Cardiac muscle cell (in vitro differentiated cells and primary cell): ENCODE data around the gene CCM2. TPM values are rescaled to one million over a fixed set of nuclear protein-coding genes. Genes with fewer than 3 reads are reported as not detected.

Source experiments
- DNase-seq, 2 donors: peaks; one replicate each; pipeline versions ENCODE4 v3.0.0 to v3.0.0-alpha.2; 2010 to 2017; ENCODE audit warnings: low read depth in 1 of 2, low spot score in 1 of 2
- H3K27ac ChIP-seq: fragments of 200-600 bp; sonication (generic); 2 replicates; pipeline ENCODE4 v1.5.1; 2016
- H3K27me3 ChIP-seq: fragments of 200-600 bp; sonication (generic); 2 replicates; pipeline ENCODE4 v1.6.0; 2016; ENCODE audit warnings: control low read depth
- H3K36me3 ChIP-seq: fragments of 200-600 bp; sonication (generic); 2 replicates; pipeline ENCODE4 v1.5.1; 2016; ENCODE audit warnings: control low read depth
- H3K4me1 ChIP-seq: fragments of 200-600 bp; sonication (generic); 2 replicates; pipeline ENCODE4 v1.8.1; 2017; ENCODE audit warnings: low read depth, mild to moderate bottlenecking, mixed run types
- H3K4me3 ChIP-seq: fragments of 200-600 bp; sonication (generic); 2 replicates; pipeline ENCODE4 v1.5.1; 2016; ENCODE audit warnings: mild to moderate bottlenecking
- H3K9me3 ChIP-seq: fragments of 200-600 bp; sonication (generic); 2 replicates; pipeline ENCODE4 v1.5.1; 2017; ENCODE audit warnings: low read depth, mild to moderate bottlenecking, control low read depth
- polyA plus RNA-seq: library from polyadenylated mRNA; unstranded; fragments of >200 nt; fragmentation: Nextera tagmentation; extraction: Ambion mirVana; gene quantifications from 2 replicates; pipeline ENCODE4 v1.2.1, GENCODE V29; 2016
- total RNA-seq: library from RNA; depleted of rRNA; stranded (reverse); fragments of >200 nt; gene quantifications from 2 replicates; pipeline ENCODE4 v1.2.3, GENCODE V29; 2016
- TF ChIP-seq, protein P1 (sequence below): IDR thresholded peaks from 2 replicates; pipeline ENCODE4 v1.5.1; 2012; ENCODE audit warnings: low read depth, mild to moderate bottlenecking, low read length

Gene CCM2
- total and polyA plus RNA-seq, 2 experiments from 2014 or later: 38.3 to 65.7 TPM

DNA sequence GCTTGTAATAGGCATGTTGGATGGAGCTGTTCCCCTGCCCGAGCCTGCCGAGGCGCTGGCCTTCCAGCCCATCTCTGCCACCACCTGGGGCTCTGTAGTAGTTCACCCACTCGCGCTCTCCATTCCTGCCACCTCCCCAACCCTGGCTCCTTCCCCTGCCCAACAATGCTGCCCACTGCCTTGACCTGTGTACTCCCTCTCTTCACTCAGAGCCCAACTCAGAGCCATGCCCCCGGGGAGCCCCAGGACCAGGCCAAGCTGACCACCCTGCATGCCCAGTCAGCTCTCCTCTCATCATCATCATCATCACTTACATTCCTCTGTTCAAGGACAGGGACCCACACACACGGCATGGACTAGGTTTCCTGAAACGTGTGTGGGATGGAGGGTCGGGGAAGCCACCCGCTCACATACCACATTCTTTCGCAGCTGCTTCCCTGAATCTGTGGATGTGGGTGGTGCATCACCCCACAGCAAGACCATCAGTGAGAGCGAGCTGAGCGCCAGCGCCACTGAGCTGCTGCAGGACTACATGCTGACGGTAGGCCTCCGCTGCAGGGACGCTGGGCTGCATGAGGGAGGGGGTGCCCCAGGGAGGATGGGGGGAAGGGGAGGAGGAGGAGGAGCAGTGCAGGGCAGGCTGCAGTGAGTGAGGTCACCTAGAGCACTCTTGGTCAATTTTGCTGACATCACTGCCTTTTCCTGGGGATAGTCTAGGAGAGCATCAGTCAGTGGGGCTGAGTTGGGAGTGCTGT, 73.2 kb downstream of the CCM2 start:
- no peaks in the 10 kb centered on the region for H3K4me1 ChIP-seq
- peaks cover 18% of the 10 kb centered on the region for H3K36me3 ChIP-seq
- TF ChIP-seq, protein P1, sequence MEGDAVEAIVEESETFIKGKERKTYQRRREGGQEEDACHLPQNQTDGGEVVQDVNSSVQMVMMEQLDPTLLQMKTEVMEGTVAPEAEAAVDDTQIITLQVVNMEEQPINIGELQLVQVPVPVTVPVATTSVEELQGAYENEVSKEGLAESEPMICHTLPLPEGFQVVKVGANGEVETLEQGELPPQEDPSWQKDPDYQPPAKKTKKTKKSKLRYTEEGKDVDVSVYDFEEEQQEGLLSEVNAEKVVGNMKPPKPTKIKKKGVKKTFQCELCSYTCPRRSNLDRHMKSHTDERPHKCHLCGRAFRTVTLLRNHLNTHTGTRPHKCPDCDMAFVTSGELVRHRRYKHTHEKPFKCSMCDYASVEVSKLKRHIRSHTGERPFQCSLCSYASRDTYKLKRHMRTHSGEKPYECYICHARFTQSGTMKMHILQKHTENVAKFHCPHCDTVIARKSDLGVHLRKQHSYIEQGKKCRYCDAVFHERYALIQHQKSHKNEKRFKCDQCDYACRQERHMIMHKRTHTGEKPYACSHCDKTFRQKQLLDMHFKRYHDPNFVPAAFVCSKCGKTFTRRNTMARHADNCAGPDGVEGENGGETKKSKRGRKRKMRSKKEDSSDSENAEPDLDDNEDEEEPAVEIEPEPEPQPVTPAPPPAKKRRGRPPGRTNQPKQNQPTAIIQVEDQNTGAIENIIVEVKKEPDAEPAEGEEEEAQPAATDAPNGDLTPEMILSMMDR: no peak
- no peak overlapping the region for H3K27ac ChIP-seq
- DNase-seq: no peak
- H3K9me3 ChIP-seq: no peaks in the 10 kb centered on the region
- no peaks in the 10 kb centered on the region for H3K27me3 ChIP-seq
- no peak overlapping the region for H3K4me3 ChIP-seq

- TF ChIP-seq, protein P1: no peak
- Histone ChIP-seq H3K27me3 (no peaks in the 10 kb centered on the region), H3K36me3 (peaks cover 18% of the 10 kb centered on the region), H3K4me3 (no peak overlapping the region), H3K4me1 (no peaks in the 10 kb centered on the region), H3K27ac (no peak overlapping the region), H3K9me3 (no peaks in the 10 kb centered on the region)
- DNase-seq: no peak
These were observed 74.0 kb downstream of the CCM2 start for GRCh38 chr7:45073786-45074527.

GRCh38 chr7:45074528-45075354, 74.7 kb downstream of the CCM2 start:
- H3K4me3 ChIP-seq: no peak overlapping the region
- no peaks in the 10 kb centered on the region for H3K9me3 ChIP-seq
- H3K27me3 ChIP-seq: no peaks in the 10 kb centered on the region
- peaks cover 18% of the 10 kb centered on the region for H3K36me3 ChIP-seq
- no peaks in the 10 kb centered on the region for H3K4me1 ChIP-seq
- DNase-seq: no peak
- no peak overlapping the region for H3K27ac ChIP-seq
- TF ChIP-seq, protein P1: no peak

DNA sequence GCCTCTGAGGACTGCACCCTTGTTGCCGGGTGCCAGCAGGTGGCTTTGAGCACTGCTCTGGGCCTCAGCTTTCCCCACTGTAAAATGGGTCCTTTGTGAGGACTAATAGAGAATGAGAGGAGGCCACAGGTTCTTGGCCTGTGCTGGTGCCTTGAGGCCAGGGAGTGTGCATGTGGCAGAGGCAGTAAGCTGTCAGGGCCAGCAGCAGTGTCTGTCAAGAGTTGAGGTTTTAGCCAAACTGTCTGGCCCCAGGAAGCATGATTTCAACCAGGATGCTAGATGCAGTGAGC, 75.3 kb downstream of the CCM2 start:
- TF ChIP-seq, protein P1: no peak
- Histone ChIP-seq H3K9me3 (no peaks in the 10 kb centered on the region), H3K27me3 (no peaks in the 10 kb centered on the region), H3K4me3 (no peak overlapping the region), H3K27ac (no peak overlapping the region), H3K4me1 (no peaks in the 10 kb centered on the region), H3K36me3 (peaks cover 14% of the 10 kb centered on the region)
- no peak for DNase-seq

GRCh38 chr7:45075871-45076796, 76.1 kb downstream of the CCM2 start:
- Histone ChIP-seq H3K4me1 (no peaks in the 10 kb centered on the region), H3K36me3 (peaks cover 14% of the 10 kb centered on the region), H3K9me3 (no peaks in the 10 kb centered on the region), H3K4me3 (no peak overlapping the region), H3K27ac (no peak overlapping the region), H3K27me3 (no peaks in the 10 kb centered on the region)
- DNase-seq: no peak
- TF ChIP-seq, protein P1: no peak
